Choroid plexus epithelial cell (primary cell): Measurements from ENCODE around the gene STARD13.
A peak's percentile ranks its signal among the peaks of the same experiment; 100 is the strongest.

Experiments
- DNase-seq: peaks from one replicate; pipeline ENCODE4 v3.0.0-alpha.2; 2010; ENCODE audit warnings: low read depth
- H3K4me3 ChIP-seq: 2 replicates; pipeline ENCODE4 v1.5.1; 2011; ENCODE audit warnings: low read depth, mild to moderate bottlenecking, control low read depth, low read length, moderate library complexity
- CTCF ChIP-seq: conservative IDR thresholded peaks from 2 replicates; pipeline ENCODE4 v1.5.1; 2011; ENCODE audit warnings: low read depth, mild to moderate bottlenecking, control low read depth, inconsistent platforms, low read length, moderate library complexity

The STARD13 gene

DNA sequence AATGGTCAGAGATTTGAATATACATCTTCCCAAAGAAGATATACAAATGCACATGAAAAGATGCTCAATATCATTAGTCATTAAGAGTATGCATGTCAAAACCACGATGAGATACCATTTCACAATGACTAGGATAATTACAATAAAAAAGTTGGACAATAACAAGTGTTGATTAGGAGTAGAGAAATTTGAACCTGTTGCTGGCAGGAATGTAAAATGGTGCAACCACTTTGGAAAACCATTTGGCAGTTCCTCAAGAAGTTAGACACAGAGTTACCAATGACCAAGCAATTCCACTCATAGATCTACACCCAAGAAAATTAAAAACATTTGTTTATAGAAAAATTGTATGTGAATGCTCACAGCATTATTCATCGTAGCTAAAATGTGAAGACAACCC is 33.2 kb upstream of the STARD13 start:
- no peak overlapping the region for H3K4me3 ChIP-seq
- no peak for TF ChIP-seq CTCF
- DNase-seq = no peak

- no peak for DNase-seq
- no peak for TF ChIP-seq CTCF
- H3K4me3 ChIP-seq = no peak overlapping the region
Observed at GRCh38 chr13:33318037-33318436, 32.5 kb upstream of the STARD13 start.

DNA sequence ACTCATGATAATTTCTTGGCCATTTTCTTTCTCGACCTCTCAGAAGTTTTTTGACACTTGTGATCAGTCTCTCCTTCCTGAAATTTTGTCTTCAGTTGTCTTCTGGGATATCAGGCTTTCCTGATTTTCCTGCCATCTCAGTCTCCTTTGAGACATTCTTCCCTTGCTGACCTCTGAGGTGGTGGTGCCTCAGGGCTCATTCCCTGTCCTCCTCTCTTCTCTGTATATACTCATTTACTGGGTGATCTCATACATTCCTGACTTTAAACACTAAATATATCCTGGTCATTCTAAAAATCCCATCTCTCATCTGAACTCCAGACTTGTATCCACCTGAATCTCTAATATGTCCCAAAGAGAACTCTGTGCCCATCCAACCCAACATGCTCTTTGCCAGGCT is 31.3 kb upstream of the STARD13 start:
- no peak for TF ChIP-seq CTCF
- no peak for DNase-seq
- H3K4me3 ChIP-seq = no peak overlapping the region

DNA sequence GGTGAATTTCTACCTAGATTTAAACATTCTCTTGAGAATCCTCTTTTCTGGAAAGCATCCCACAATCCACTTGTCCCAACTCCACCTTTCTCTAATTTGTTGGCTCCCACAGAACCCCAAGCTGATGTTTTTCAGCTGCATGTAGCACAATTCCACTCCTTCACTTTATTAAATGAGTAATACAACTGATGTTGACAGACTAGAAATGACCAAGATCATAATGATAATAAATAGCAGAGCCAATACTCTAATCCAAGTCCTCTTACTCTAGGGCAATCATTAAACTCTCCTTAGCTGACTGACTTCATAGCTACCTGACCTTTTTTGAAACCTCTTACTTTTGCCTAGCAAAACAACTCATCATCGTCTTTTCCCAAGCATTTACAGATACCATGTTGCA is 27.9 kb upstream of the STARD13 start:
- TF ChIP-seq CTCF = no peak
- DNase-seq = no peak
- no peak overlapping the region for H3K4me3 ChIP-seq

GRCh38 chr13:33312861-33313212 is 27.3 kb upstream of the STARD13 start:
- DNase-seq = no peak
- H3K4me3 ChIP-seq = no peak overlapping the region
- no peak for TF ChIP-seq CTCF

GRCh38 chr13:33312150-33312860 is 26.8 kb upstream of the STARD13 start:
- H3K4me3 ChIP-seq = no peak overlapping the region
- peak; percentile 61 for TF ChIP-seq CTCF
- peak; percentile 71 for DNase-seq

DNA sequence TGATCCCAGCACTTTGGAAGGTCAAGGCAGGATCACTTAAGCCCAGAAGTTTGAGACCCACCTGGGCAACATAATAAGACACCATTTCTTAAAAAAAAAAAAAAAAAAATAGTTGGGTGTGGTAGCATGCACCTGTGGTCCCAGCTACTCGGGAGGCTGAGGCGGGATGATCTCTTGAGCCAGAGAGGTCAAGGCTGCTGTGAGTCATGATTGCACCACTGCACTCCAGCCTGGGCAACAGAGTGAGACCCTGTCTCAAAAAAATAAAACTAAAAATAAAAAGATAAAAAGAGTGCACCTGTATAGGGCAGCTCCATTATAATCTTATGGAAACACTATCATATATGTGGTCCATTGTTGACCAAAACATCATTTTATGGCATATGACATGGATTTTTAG is 25.5 kb upstream of the STARD13 start:
- no peak for TF ChIP-seq CTCF
- no peak overlapping the region for H3K4me3 ChIP-seq
- DNase-seq = no peak
